Ascending aorta (tissue), 2 donors: ENCODE measurements around the gene KCNN3. TPM values are rescaled to one million over a fixed set of nuclear protein-coding genes. Genes with fewer than 3 reads are reported as not detected.

Experiments
- DNase-seq, 2 donors: peaks; one replicate each; pipeline ENCODE4 v3.0.0-alpha.2; 2019; ENCODE audit warnings: low spot score in 2 of 2
- H3K27ac ChIP-seq, 2 donors: fragments of 200-600 bp; sonication (generic); one replicate each; pipeline ENCODE4 v1.5.1; 2016 to 2017; ENCODE audit warnings: mild to moderate bottlenecking in 1 of 2
- H3K27me3 ChIP-seq: fragments of 200-600 bp; sonication (generic); one replicate; pipeline ENCODE4 v1.5.1; 2017
- H3K36me3 ChIP-seq, 2 donors: fragments of 200-600 bp; sonication (generic); one replicate each; pipeline ENCODE4 v1.5.1; 2016
- H3K4me1 ChIP-seq, 2 donors: fragments of 200-600 bp; sonication (generic); one replicate each; pipeline ENCODE4 v1.5.1; 2016 to 2017; ENCODE audit warnings: mild to moderate bottlenecking in 1 of 2
- H3K4me3 ChIP-seq, 2 donors: fragments of 200-600 bp; sonication (generic); one replicate each; pipeline ENCODE4 v1.5.1; 2016 to 2017; ENCODE audit warnings: mild to moderate bottlenecking in 1 of 2
- H3K9me3 ChIP-seq, 2 donors: fragments of 200-600 bp; sonication (generic); one replicate each; pipeline ENCODE4 v1.5.1; 2016
- CTCF ChIP-seq, 3 experiments: fragments of 200-600 bp in 2 of 3; fragments of 450-650 bp in 1 of 3; sonication (generic) in 2 of 3; IDR thresholded peaks; one replicate each; pipeline ENCODE4 v1.5.1; 2016 to 2019; ENCODE audit warnings: antibody characterized with exemption in 3 of 3, mild to moderate bottlenecking in 1 of 3, moderate library complexity in 1 of 3
- intact Hi-C: fragments of 100-400 bp; cut with DNase I; formaldehyde crosslinking; loops from one replicate; pipeline ENCODE4 v1.15.1; 2023
- total RNA-seq: library from RNA; depleted of rRNA; stranded (reverse); fragments of >200 nt; gene quantifications from one replicate; pipeline ENCODE4 v1.1.0, GENCODE V29; 2016

KCNN3 gene
- total RNA-seq, 1 donor from 2014 or later = 24.6 TPM

GRCh38 chr1:154745286-154745731, 124.8 kb downstream of the KCNN3 start:
- intact Hi-C loops = no loop called here
- Histone ChIP-seq H3K27me3 (no peaks in the 10 kb centered on the region), H3K36me3 (no peaks in the 10 kb centered on the region), H3K4me3 (no peak overlapping the region), H3K9me3 (no peaks in the 10 kb centered on the region), H3K27ac (no peak overlapping the region), H3K4me1 (no peaks in the 10 kb centered on the region)
- no peak for TF ChIP-seq CTCF (IDR thresholded peaks at IDR 0.05)
- no peak for DNase-seq

GRCh38 chr1:154744352-154745035, 125.6 kb downstream of the KCNN3 start:
- Histone ChIP-seq H3K9me3 (no peaks in the 10 kb centered on the region), H3K27me3 (no peaks in the 10 kb centered on the region), H3K4me3 (no peak overlapping the region), H3K36me3 (no peaks in the 10 kb centered on the region), H3K4me1 (no peaks in the 10 kb centered on the region), H3K27ac (no peak overlapping the region)
- no peak for TF ChIP-seq CTCF (IDR thresholded peaks at IDR 0.05)
- DNase-seq = no peak
- intact Hi-C loops = no loop called here

GRCh38 chr1:154743526-154744036, 126.5 kb downstream of the KCNN3 start:
- no peak for DNase-seq
- intact Hi-C loops = no loop called here
- TF ChIP-seq CTCF (IDR thresholded peaks at IDR 0.05) = no peak
- Histone ChIP-seq H3K27ac (no peak overlapping the region), H3K4me1 (no peaks in the 10 kb centered on the region), H3K4me3 (no peak overlapping the region), H3K36me3 (no peaks in the 10 kb centered on the region), H3K27me3 (no peaks in the 10 kb centered on the region), H3K9me3 (no peaks in the 10 kb centered on the region)

GRCh38 chr1:154742606-154743005, 127.5 kb downstream of the KCNN3 start:
- Histone ChIP-seq H3K4me3 (no peak overlapping the region), H3K27me3 (no peaks in the 10 kb centered on the region), H3K27ac (no peak overlapping the region), H3K4me1 (no peaks in the 10 kb centered on the region), H3K36me3 (no peaks in the 10 kb centered on the region), H3K9me3 (no peaks in the 10 kb centered on the region)
- DNase-seq = peak in 1 of 2 donors; percentile 50
- no peak for TF ChIP-seq CTCF (IDR thresholded peaks at IDR 0.05)
- intact Hi-C loops = no loop called here

GRCh38 chr1:154741741-154742495, 128.2 kb downstream of the KCNN3 start:
- Histone ChIP-seq H3K9me3 (no peaks in the 10 kb centered on the region), H3K36me3 (no peaks in the 10 kb centered on the region), H3K4me3 (no peak overlapping the region), H3K27ac (no peak overlapping the region), H3K27me3 (no peaks in the 10 kb centered on the region), H3K4me1 (no peaks in the 10 kb centered on the region)
- intact Hi-C loops = no loop called here
- no peak for TF ChIP-seq CTCF (IDR thresholded peaks at IDR 0.05)
- DNase-seq = peak in 1 of 2 donors; percentile 22
